ENCODE data around the gene FAM118B. TPM values are rescaled to one million over a fixed set of nuclear protein-coding genes. Genes with fewer than 3 reads are reported as not detected.

FAM118B gene
- total RNA-seq, 1 experiment from 2014 or later: 40.0 TPM

DNA sequence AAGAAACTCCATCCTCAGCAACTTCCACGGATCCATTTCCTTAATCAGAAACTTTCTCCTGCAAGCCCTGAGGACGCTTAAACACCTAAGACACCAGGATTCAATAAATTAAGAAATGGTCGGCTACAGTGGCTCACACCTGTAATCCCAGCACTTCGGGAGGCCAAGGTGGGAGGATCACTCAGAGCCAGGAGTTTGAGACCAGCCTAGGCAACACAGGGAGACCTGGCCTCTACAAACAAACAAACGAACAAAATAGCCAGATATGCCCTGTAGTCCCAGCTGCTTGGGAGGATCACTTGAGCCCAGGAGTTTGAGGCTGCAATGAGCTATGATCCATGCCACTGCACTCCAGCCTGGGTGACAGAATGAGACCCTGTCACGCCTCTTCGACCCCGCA, 46.8 kb upstream of the FAM118B start:
- Histone ChIP-seq H4K8ac (replicated peaks; ENCODE audit: insufficient read length, low read depth, low read length) (no peak overlapping the region), H3K79me1 (ENCODE audit: insufficient read depth, low read depth, low read length, poor library complexity, severe bottlenecking) (no peaks in the 10 kb centered on the region), H2AFZ (ENCODE audit: low read length) (no peak overlapping the region), H2BK5ac (ENCODE audit: insufficient read length, low read length) (no peak overlapping the region), H3K56ac (ENCODE audit: insufficient read length, low read depth, low read length) (no peak overlapping the region), H3K27ac (ENCODE audit: insufficient read length, low read depth, low read length) (no peak overlapping the region), H4K91ac (ENCODE audit: insufficient read length, low read depth, low read length) (no peak overlapping the region), H2BK15ac (ENCODE audit: low read depth, low read length) (no peak overlapping the region), H2BK12ac (ENCODE audit: insufficient read length, low read depth, low read length) (no peak overlapping the region), H3T11ph (ENCODE audit: low read length) (no peak overlapping the region), H2AK5ac (ENCODE audit: insufficient read length, low read length) (no peak overlapping the region), H3K14ac (ENCODE audit: insufficient read depth, low read length) (no peak overlapping the region), H2BK20ac (ENCODE audit: low read depth, low read length, poor library complexity, severe bottlenecking) (no peak overlapping the region), H3K9ac (ENCODE audit: extremely low read depth, insufficient read length, low read length) (no peak overlapping the region), H3K23me2 (ENCODE audit: insufficient read length, low read depth, low read length, poor library complexity, severe bottlenecking) (no peaks in the 10 kb centered on the region), H3K18ac (ENCODE audit: insufficient read length, low read depth, low read length) (no peak overlapping the region), H3K4me2 (ENCODE audit: insufficient read depth, insufficient read length, low read length) (no peak overlapping the region), H3K23ac (ENCODE audit: insufficient read length, low read depth, low read length) (no peak overlapping the region), H3K4me1 (ENCODE audit: insufficient read depth, low read length) (peaks cover 6% of the 10 kb centered on the region; the same call in 1 of the 2 replicates), H4K5ac (ENCODE audit: insufficient read length, low read depth, low read length) (no peak overlapping the region), H3K4ac (ENCODE audit: low read depth, low read length) (no peak overlapping the region), H3K27me3 (ENCODE audit: insufficient read depth, low read length) (no peaks in the 10 kb centered on the region), H3K79me2 (ENCODE audit: insufficient read depth, low read length) (no peaks in the 10 kb centered on the region), H3K9me3 (ENCODE audit: control insufficient read depth, low read depth, low read length) (no peaks in the 10 kb centered on the region), H2BK120ac (ENCODE audit: low read depth, low read length, poor library complexity, severe bottlenecking) (no peak overlapping the region), H4K20me1 (ENCODE audit: control insufficient read depth, insufficient read depth, insufficient read length) (no peaks in the 10 kb centered on the region)
- no CpG with 5 or more reads among the region's 8 CpGs for WGBS (ENCODE audit: extremely low coverage, insufficient read length, low lambda C conversion rate)
- Mint-ChIP-seq H3K9me3 (no peaks in the 10 kb centered on the region; a peak in 1 of 5 replicates), H3K4me3 (no peak overlapping the region), H3K27ac (no peak overlapping the region; a peak in 1 of 7 replicates), H3K27me3 (ENCODE audit: low read depth) (peaks cover 4% of the 10 kb centered on the region), H3K4me1 (peaks cover 65 to 66% of the 10 kb centered on the region in 2 experiments), H3K36me3 (ENCODE audit: insufficient read depth in 1 of 3, low read depth in 3 of 3) (no peaks in the 10 kb centered on the region)
- no peak for DNase-seq
- no peak for TF ChIP-seq CTCF (conservative IDR thresholded peaks at IDR 0.05)
